ENCODE results near the gene GCK.

The GCK gene

GRCh38 chr7:44230286-44230685 lies 41.0 kb upstream of the GCK start:
- no peaks in the 10 kb centered on the region for H3K27me3 ChIP-seq (ENCODE audit: control insufficient read depth, insufficient read depth, low read length, poor library complexity, severe bottlenecking)
- H3K4me3 ChIP-seq (ENCODE audit: insufficient read depth, low read depth, low read length): no peak overlapping the region
- WGBS, 2 experiments: 91 to 93% methylated on average over 7 of the region's 7 CpGs
- H3K36me3 ChIP-seq (ENCODE audit: control insufficient read depth, insufficient read depth, low read length): no peaks in the 10 kb centered on the region
- peaks cover 3% of the 10 kb centered on the region for H3K4me1 ChIP-seq (ENCODE audit: control insufficient read depth, insufficient read depth, low read length)
- no peak overlapping the region for H3K27ac ChIP-seq (ENCODE audit: insufficient read depth, low read depth, low read length, poor library complexity, severe bottlenecking)
- no peaks in the 10 kb centered on the region for H3K9me3 ChIP-seq (ENCODE audit: control insufficient read depth, low read length)

DNA sequence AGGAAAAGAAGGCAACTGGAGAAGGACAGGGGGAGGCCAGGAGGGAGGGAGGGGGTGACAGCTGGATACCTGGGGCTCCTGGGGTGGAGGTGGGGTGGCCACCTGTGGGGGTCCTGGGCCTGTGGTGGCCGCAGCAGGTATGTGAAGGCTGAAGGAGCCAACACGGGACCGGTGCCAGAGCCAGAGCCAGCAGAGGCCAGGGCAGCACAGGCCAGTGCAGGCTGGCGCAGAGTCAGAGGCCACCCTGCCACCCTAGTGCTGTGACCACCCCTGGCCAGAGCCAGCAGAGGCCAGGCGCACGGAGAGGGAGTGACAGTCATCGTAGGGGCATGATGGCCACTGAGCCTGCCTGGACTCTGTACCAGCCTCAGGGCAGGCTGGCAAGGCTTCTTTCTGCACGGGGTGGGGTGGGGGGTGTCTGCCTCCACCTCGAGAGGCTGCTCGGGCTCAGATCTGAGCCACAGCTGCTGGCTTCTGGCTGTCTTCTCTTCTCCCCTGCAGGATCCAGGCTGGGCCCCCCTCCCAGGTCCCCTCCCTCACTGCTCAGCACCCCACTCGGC lies 40.4 kb upstream of the GCK start:
- no peaks in the 10 kb centered on the region for H3K27me3 ChIP-seq (ENCODE audit: control insufficient read depth, insufficient read depth, low read length, poor library complexity, severe bottlenecking)
- H3K36me3 ChIP-seq (ENCODE audit: control insufficient read depth, insufficient read depth, low read length): no peaks in the 10 kb centered on the region
- H3K4me1 ChIP-seq (ENCODE audit: control insufficient read depth, insufficient read depth, low read length): peaks cover 7% of the 10 kb centered on the region
- no peak overlapping the region for H3K4me3 ChIP-seq (ENCODE audit: insufficient read depth, low read depth, low read length)
- WGBS, 2 experiments: 91 to 96% methylated on average over 11 of the region's 11 CpGs
- no peak overlapping the region for H3K27ac ChIP-seq (ENCODE audit: insufficient read depth, low read depth, low read length, poor library complexity, severe bottlenecking)
- H3K9me3 ChIP-seq (ENCODE audit: control insufficient read depth, low read length): no peaks in the 10 kb centered on the region

DNA sequence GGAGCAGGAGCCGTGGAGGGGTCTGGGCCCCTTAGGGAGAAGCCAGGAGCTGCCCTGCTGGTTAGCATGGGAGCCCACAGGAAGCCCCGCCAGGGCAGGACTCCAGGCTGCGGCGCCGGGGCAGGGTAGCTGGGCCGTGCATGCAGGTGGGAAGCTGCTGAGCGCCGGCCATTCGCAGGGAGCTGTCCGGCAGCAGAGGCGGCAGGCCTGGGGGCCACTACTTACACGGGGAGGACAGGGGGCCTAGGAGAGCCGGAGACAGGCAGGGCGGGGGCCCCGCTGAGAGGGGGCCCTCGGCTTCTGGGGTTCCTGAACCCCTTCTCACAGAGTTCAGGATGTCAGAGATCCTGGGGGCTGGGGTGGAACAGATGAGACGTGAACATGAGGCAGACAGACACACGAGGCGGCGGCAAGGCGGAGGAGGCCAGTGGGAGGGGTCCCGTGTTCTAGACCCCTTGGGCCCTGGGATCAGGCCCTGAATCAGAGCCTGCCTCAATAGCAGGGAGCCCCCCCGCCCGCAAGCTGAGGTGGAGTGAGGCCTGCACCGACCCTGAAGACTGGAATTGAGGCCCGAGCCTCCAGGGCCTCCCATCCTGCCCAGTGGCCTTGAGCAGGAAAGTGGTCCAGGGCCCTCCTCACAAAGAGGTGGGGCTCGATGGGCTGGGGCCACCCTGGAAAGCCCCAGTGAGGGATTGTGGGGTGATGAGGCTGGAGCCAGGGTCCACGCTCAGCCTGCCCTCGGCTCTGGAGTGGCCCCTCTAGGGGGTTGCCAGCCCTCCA lies 39.5 kb upstream of the GCK start:
- H3K27ac ChIP-seq (ENCODE audit: insufficient read depth, low read depth, low read length, poor library complexity, severe bottlenecking): no peak overlapping the region
- no peaks in the 10 kb centered on the region for H3K9me3 ChIP-seq (ENCODE audit: control insufficient read depth, low read length)
- no peaks in the 10 kb centered on the region for H3K27me3 ChIP-seq (ENCODE audit: control insufficient read depth, insufficient read depth, low read length, poor library complexity, severe bottlenecking)
- WGBS, 2 experiments: 89 to 92% methylated on average over 29 of the region's 29 CpGs
- H3K36me3 ChIP-seq (ENCODE audit: control insufficient read depth, insufficient read depth, low read length): no peaks in the 10 kb centered on the region
- H3K4me1 ChIP-seq (ENCODE audit: control insufficient read depth, insufficient read depth, low read length): peaks cover 16% of the 10 kb centered on the region
- H3K4me3 ChIP-seq (ENCODE audit: insufficient read depth, low read depth, low read length): no peak overlapping the region

DNA sequence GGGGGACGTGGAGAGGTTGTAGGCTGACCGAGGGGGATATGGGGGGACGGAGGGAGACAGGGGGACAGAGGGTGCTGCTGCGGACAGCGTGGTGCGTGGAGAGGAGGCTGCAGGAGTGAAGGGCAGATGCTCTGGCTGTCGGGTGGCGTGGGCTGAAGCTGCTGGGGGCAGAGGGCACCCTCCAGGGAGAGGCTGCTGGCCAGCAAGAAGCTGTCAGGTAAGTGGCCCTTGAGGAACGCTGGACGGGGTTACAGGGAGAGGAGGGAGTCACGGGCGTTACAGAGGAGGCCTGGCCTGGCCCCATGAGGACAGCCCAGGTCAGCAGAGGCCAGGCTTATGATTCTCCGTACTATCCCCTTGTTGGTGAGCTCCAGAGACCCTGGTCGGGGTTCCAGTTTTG lies 38.7 kb upstream of the GCK start:
- H3K4me1 ChIP-seq (ENCODE audit: control insufficient read depth, insufficient read depth, low read length): peaks cover 24% of the 10 kb centered on the region
- no peak overlapping the region for H3K4me3 ChIP-seq (ENCODE audit: insufficient read depth, low read depth, low read length)
- no peaks in the 10 kb centered on the region for H3K27me3 ChIP-seq (ENCODE audit: control insufficient read depth, insufficient read depth, low read length, poor library complexity, severe bottlenecking)
- H3K9me3 ChIP-seq (ENCODE audit: control insufficient read depth, low read length): no peaks in the 10 kb centered on the region
- WGBS, 2 experiments: 88 to 89% methylated on average over 14 of the region's 14 CpGs
- H3K27ac ChIP-seq (ENCODE audit: insufficient read depth, low read depth, low read length, poor library complexity, severe bottlenecking): no peak overlapping the region
- no peaks in the 10 kb centered on the region for H3K36me3 ChIP-seq (ENCODE audit: control insufficient read depth, insufficient read depth, low read length)

- no peaks in the 10 kb centered on the region for H3K9me3 ChIP-seq (ENCODE audit: control insufficient read depth, low read length)
- WGBS, 2 experiments: 89 to 92% methylated on average over 17 of the region's 17 CpGs
- H3K4me1 ChIP-seq (ENCODE audit: control insufficient read depth, insufficient read depth, low read length): peaks cover 26% of the 10 kb centered on the region
- H3K27me3 ChIP-seq (ENCODE audit: control insufficient read depth, insufficient read depth, low read length, poor library complexity, severe bottlenecking): no peaks in the 10 kb centered on the region
- H3K36me3 ChIP-seq (ENCODE audit: control insufficient read depth, insufficient read depth, low read length): no peaks in the 10 kb centered on the region
- no peak overlapping the region for H3K27ac ChIP-seq (ENCODE audit: insufficient read depth, low read depth, low read length, poor library complexity, severe bottlenecking)
- no peak overlapping the region for H3K4me3 ChIP-seq (ENCODE audit: insufficient read depth, low read depth, low read length)
These were observed 37.1 kb upstream of the GCK start for GRCh38 chr7:44226396-44226753.

- no peaks in the 10 kb centered on the region for H3K9me3 ChIP-seq (ENCODE audit: control insufficient read depth, low read length)
- no peak overlapping the region for H3K27ac ChIP-seq (ENCODE audit: insufficient read depth, low read depth, low read length, poor library complexity, severe bottlenecking)
- H3K4me3 ChIP-seq (ENCODE audit: insufficient read depth, low read depth, low read length): no peak overlapping the region
- H3K36me3 ChIP-seq (ENCODE audit: control insufficient read depth, insufficient read depth, low read length): no peaks in the 10 kb centered on the region
- peaks cover 26% of the 10 kb centered on the region for H3K4me1 ChIP-seq (ENCODE audit: control insufficient read depth, insufficient read depth, low read length)
- H3K27me3 ChIP-seq (ENCODE audit: control insufficient read depth, insufficient read depth, low read length, poor library complexity, severe bottlenecking): no peaks in the 10 kb centered on the region
- WGBS, 2 experiments: 87 to 90% methylated on average over 26 of the region's 26 CpGs
These were observed 36.5 kb upstream of the GCK start for GRCh38 chr7:44225566-44226395.

GRCh38 chr7:44224974-44225565 lies 35.8 kb upstream of the GCK start:
- Histone ChIP-seq H3K4me3 (ENCODE audit: insufficient read depth, low read depth, low read length) (no peak overlapping the region), H3K27ac (ENCODE audit: insufficient read depth, low read depth, low read length, poor library complexity, severe bottlenecking) (no peak overlapping the region), H3K36me3 (ENCODE audit: control insufficient read depth, insufficient read depth, low read length) (no peaks in the 10 kb centered on the region), H3K9me3 (ENCODE audit: control insufficient read depth, low read length) (no peaks in the 10 kb centered on the region), H3K4me1 (ENCODE audit: control insufficient read depth, insufficient read depth, low read length) (peaks cover 26% of the 10 kb centered on the region), H3K27me3 (ENCODE audit: control insufficient read depth, insufficient read depth, low read length, poor library complexity, severe bottlenecking) (no peaks in the 10 kb centered on the region)
- WGBS, 2 experiments: 83 to 85% methylated on average over 10 of the region's 10 CpGs

DNA sequence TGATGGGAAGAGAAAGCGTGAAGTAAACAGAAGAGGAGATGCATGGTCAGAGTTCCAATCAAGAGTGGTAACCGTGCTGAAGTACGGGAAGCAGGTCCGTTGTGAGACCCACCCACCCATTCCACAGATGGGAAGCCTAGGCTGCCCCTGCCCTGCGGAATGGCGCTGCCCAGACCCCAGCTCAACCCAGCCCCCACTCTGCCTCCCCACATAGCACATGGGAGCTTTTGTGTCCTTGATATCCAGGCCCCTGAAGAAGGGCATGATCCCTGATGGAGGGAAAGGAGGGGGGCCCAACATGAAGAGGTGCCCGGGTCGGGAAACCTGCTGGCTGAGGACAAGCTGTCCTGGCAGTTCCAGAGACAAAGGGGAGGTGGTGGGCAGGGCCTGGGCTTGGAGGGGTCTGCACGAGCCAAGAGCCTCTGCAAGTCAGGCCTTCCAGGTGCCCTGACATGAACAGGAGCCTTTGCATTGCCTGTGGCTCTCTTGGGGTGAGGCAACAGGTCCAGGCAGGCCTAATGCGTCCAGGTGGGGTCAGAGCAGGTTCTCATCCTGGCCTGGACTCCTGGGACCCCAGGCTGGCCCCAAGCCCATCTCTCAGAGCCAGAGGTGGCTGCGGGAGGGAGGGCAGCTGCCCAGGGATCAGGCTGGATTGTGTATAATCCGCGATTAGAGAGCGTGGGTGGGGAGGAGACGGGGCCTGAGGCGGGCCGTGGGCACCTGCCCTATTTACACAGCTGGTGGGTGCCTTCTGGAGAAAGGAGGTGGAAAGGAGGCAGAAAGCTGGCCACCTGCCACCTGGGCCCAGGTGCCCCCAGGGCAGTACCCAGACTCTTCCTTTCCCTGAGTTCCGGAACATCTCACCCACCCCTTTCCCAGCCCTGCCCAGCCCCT lies 35.1 kb upstream of the GCK start:
- WGBS, 2 experiments: 75 to 77% methylated on average over 18 of the region's 18 CpGs
- Histone ChIP-seq H3K9me3 (ENCODE audit: control insufficient read depth, low read length) (no peaks in the 10 kb centered on the region), H3K4me3 (ENCODE audit: insufficient read depth, low read depth, low read length) (no peak overlapping the region), H3K36me3 (ENCODE audit: control insufficient read depth, insufficient read depth, low read length) (no peaks in the 10 kb centered on the region), H3K4me1 (ENCODE audit: control insufficient read depth, insufficient read depth, low read length) (peaks cover 26% of the 10 kb centered on the region), H3K27ac (ENCODE audit: insufficient read depth, low read depth, low read length, poor library complexity, severe bottlenecking) (no peak overlapping the region), H3K27me3 (ENCODE audit: control insufficient read depth, insufficient read depth, low read length, poor library complexity, severe bottlenecking) (no peaks in the 10 kb centered on the region)

- 57 to 63% methylated on average over 5 of the region's 5 CpGs for whole genome bisulfite sequencing, 2 experiments
- no peaks in the 10 kb centered on the region for H3K36me3 ChIP-seq (ENCODE audit: control insufficient read depth, insufficient read depth, low read length)
These were observed 34.3 kb upstream of the GCK start for GRCh38 chr7:44223362-44224079.

More at GRCh38 chr7:44223362-44224079, 34.3 kb upstream of the GCK start:
- H3K27ac ChIP-seq (ENCODE audit: insufficient read depth, low read depth, low read length, poor library complexity, severe bottlenecking): no peak overlapping the region
- no peaks in the 10 kb centered on the region for H3K9me3 ChIP-seq (ENCODE audit: control insufficient read depth, low read length)
- no peaks in the 10 kb centered on the region for H3K27me3 ChIP-seq (ENCODE audit: control insufficient read depth, insufficient read depth, low read length, poor library complexity, severe bottlenecking)
- H3K4me3 ChIP-seq (ENCODE audit: insufficient read depth, low read depth, low read length): no peak overlapping the region
- H3K4me1 ChIP-seq (ENCODE audit: control insufficient read depth, insufficient read depth, low read length): peaks cover 26% of the 10 kb centered on the region

All from ectodermal cell (in vitro differentiated cells).